ENCODE data around the gene TLR5. TPM values are rescaled to one million over a fixed set of nuclear protein-coding genes. Genes with fewer than 3 reads are reported as not detected.

Gene TLR5
- polyA plus RNA-seq, 1 donor from 2014 or later, result not detected

DNA sequence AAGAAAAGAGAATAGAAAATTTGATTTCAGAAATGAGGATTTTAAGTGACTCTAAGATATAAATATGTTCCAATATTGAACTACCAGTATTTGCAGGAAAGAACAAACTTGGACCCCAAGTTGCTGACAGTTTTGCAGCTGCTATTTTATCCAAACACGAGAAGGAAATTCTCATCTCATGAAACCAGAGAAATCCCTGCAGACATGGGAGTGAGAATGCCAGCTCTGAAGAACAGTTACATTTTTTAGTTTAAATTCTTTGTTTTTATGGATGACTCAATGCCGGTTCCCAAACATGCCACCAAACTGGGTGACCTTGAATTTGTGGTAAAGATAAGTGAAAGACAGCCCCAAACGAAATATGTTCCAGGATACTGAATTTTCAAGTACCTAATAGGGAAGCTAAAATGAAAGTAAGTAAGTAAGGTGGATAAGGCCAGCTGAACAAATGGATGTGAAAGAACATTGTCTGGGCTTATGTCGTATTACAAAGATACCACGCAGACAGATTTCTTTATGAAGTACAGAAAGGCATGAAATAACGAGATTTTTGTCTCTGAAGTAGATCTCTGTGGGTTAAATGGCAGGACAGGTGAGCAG, 19.9 kb downstream of the TLR5 start:
- no peak overlapping the region for H2AFZ ChIP-seq (ENCODE audit: low read depth, low read length)
- no peaks in the 10 kb centered on the region for H4K20me1 ChIP-seq (ENCODE audit: insufficient read depth)
- no peaks in the 10 kb centered on the region for H3K9me3 ChIP-seq (ENCODE audit: low read length)
- H3K9me2 ChIP-seq (ENCODE audit: insufficient read depth, low read length), result no peaks in the 10 kb centered on the region
- H3K4me2 ChIP-seq (ENCODE audit: low read length), result no peak overlapping the region
- H3K9ac ChIP-seq (ENCODE audit: low read length), result no peak overlapping the region
- no peaks in the 10 kb centered on the region for H3K36me3 ChIP-seq (ENCODE audit: insufficient read depth, low read length)
- TF ChIP-seq REST (IDR thresholded peaks at IDR 0.05; ENCODE audit: borderline replicate concordance) (no peak), POLR2AphosphoS5 (IDR thresholded peaks at IDR 0.05) (no peak), CTCF (IDR thresholded peaks at IDR 0.05; ENCODE audit: poor library complexity, severe bottlenecking) (no peak), TAF1 (IDR thresholded peaks at IDR 0.05; ENCODE audit: low read depth) (no peak), MXI1 (conservative IDR thresholded peaks at IDR 0.05; ENCODE audit: poor library complexity, severe bottlenecking) (no peak), EP300 (conservative IDR thresholded peaks at IDR 0.05; ENCODE audit: poor library complexity, severe bottlenecking) (no peak), SMC3 (conservative IDR thresholded peaks at IDR 0.05; ENCODE audit: poor library complexity) (no peak)
- H3K27me3 ChIP-seq (ENCODE audit: insufficient read depth, low read depth, low read length), result no peaks in the 10 kb centered on the region
- no peaks in the 10 kb centered on the region for H3K79me2 ChIP-seq (replicated peaks; ENCODE audit: insufficient read depth, low read length)
- H3K4me3 ChIP-seq (ENCODE audit: low read length), result no peak overlapping the region
- no peaks in the 10 kb centered on the region for H3F3A ChIP-seq (ENCODE audit: insufficient read depth, low read length, poor library complexity, severe bottlenecking)
- H3K27ac ChIP-seq (ENCODE audit: low read length), result no peak overlapping the region

DNA sequence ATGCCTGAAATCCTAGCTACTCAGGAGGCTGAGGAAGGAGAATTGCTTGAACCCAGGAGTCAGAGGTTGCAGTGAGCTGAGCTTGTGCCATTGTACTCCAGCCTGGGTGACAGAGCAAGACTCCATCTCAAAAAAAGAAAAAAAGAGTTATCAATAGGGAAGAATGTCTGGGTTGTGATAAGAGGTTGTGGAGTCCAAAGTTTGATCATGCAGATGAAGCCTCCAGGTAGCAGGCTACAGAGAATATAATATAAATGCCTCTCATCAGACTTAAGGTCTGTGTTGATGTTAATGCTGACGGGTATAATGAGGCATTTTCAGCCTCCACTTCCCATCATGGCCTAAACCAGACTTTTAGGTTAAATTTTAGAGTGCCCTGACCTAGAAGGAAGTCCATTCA, 24.6 kb downstream of the TLR5 start:
- Histone ChIP-seq H3K9me3 (ENCODE audit: low read length) (no peaks in the 10 kb centered on the region), H3K4me2 (ENCODE audit: low read length) (no peak overlapping the region), H2AFZ (ENCODE audit: low read depth, low read length) (no peak overlapping the region), H3K36me3 (ENCODE audit: insufficient read depth, low read length) (no peaks in the 10 kb centered on the region), H4K20me1 (ENCODE audit: insufficient read depth) (no peaks in the 10 kb centered on the region), H3K9ac (ENCODE audit: low read length) (no peak overlapping the region), H3K9me2 (ENCODE audit: insufficient read depth, low read length) (no peaks in the 10 kb centered on the region), H3F3A (ENCODE audit: insufficient read depth, low read length, poor library complexity, severe bottlenecking) (no peaks in the 10 kb centered on the region), H3K79me2 (replicated peaks; ENCODE audit: insufficient read depth, low read length) (no peaks in the 10 kb centered on the region), H3K27me3 (ENCODE audit: insufficient read depth, low read depth, low read length) (no peaks in the 10 kb centered on the region), H3K27ac (ENCODE audit: low read length) (no peak overlapping the region), H3K4me3 (ENCODE audit: low read length) (no peak overlapping the region)
- no peak for TF ChIP-seq EP300 (conservative IDR thresholded peaks at IDR 0.05; ENCODE audit: poor library complexity, severe bottlenecking)
- TF ChIP-seq CTCF (IDR thresholded peaks at IDR 0.05; ENCODE audit: poor library complexity, severe bottlenecking), result no peak
- TF ChIP-seq REST (IDR thresholded peaks at IDR 0.05; ENCODE audit: borderline replicate concordance), result no peak
- no peak for TF ChIP-seq RAD21 (conservative IDR thresholded peaks at IDR 0.05)
